Measurements from ENCODE around the gene CEP83.
"Not testable (repeated sequence)": the region's sequence is repeated elsewhere in the genome, so short reads cannot be mapped to it uniquely, and the experiment has no call there.

CEP83 gene

DNA sequence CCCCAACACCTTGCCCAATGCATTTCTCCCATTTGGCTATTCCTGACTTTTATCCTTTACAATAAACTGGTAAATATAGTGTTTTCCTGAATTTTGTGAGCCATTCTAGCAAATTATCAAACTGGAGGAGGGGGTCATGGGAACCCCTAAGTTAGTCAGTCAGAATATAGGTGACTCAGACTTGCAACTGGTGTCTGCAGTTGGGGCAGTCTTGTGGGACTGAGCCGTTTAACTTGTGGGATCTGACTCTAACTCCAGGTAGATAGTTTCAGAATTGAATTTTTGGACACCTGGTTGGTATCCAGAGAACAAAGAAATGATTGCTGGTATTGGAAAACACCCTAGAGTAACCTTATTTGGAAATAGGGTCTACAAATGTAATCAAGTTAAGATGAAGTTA is 133.4 kb downstream of the CEP83 start:
- H3K27me3 ChIP-seq (ENCODE audit: insufficient read depth, insufficient read length), result no peaks in the 10 kb centered on the region
- no peaks in the 10 kb centered on the region for H3K4me1 ChIP-seq (ENCODE audit: insufficient read depth, insufficient read length)
- TF ChIP-seq ZNF274 (IDR thresholded peaks at IDR 0.05; ENCODE audit: low read depth, low read length), result no peak
- TF ChIP-seq SUZ12 (IDR thresholded peaks at IDR 0.05; ENCODE audit: extremely low read depth, insufficient read depth, insufficient read length), result no peak
- no peak for TF ChIP-seq YY1 (IDR thresholded peaks at IDR 0.05; ENCODE audit: insufficient read depth, insufficient read length)
- DNase-seq (ENCODE audit: low read depth, low spot score), result no peak
- peaks cover 45% of the 10 kb centered on the region for H3K36me3 ChIP-seq (ENCODE audit: insufficient read depth, insufficient read length, low read length)
- H3K9me3 ChIP-seq (ENCODE audit: insufficient read depth, low read length), result peaks cover 21% of the 10 kb centered on the region
- H3K9ac ChIP-seq (ENCODE audit: insufficient read length, low read depth), result no peak overlapping the region
- H3K4me3 ChIP-seq (ENCODE audit: insufficient read length, low read depth), result no peak overlapping the region

DNA sequence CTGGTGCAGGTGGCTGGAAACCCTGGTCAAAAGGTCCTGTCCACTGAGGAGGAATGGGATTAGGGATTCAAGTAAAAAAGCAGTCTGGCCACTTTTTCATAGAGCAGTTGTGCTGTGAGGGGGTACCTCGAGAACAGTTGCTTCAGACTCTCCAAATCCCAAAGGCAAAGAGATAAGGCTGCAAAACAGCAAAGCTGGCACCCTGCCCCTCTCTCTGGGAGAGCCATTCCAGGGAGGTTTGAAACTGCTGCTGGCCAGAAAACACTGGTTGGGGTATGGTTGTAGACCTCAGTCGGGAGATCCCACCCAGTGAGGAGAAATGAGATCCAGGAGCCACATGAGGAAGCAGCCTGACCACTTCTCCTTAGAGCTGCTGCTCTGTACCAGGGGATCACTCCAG is 137.3 kb downstream of the CEP83 start:
- Histone ChIP-seq H3K4me1 (ENCODE audit: insufficient read depth, insufficient read length) (no peaks in the 10 kb centered on the region), H3K27me3 (ENCODE audit: insufficient read depth, insufficient read length) (no peaks in the 10 kb centered on the region), H3K9me3 (ENCODE audit: insufficient read depth, low read length) (peaks cover 41% of the 10 kb centered on the region), H3K36me3 (ENCODE audit: insufficient read depth, insufficient read length, low read length) (peaks cover 37% of the 10 kb centered on the region), H3K9ac (ENCODE audit: insufficient read length, low read depth) (no peak overlapping the region), H3K4me3 (ENCODE audit: insufficient read length, low read depth) (no peak overlapping the region)
- TF ChIP-seq YY1 (IDR thresholded peaks at IDR 0.05; ENCODE audit: insufficient read depth, insufficient read length) (no peak), ZNF274 (IDR thresholded peaks at IDR 0.05; ENCODE audit: low read depth, low read length) (no peak), SUZ12 (IDR thresholded peaks at IDR 0.05; ENCODE audit: extremely low read depth, insufficient read depth, insufficient read length) (no peak)
- DNase-seq (ENCODE audit: low read depth, low spot score), result no peak

DNA sequence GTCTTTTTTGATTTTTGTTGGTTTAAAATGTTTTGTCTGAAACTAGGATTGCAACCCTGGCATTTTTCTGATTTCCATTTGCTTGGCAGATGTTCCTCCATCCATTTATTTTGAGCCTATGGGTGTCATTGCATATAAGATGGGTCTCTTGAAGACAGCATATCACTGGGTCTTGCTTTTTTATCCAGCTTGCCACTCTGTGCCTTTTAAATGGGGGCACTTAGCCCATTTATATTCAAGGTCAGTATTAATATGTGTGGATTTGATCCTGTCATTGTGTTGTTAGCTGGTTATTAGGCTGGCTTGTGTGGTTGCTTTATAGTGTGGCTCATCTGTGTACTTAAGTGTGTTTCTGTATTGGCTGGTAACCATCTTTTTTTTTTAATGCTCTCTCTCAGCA is 139.6 kb downstream of the CEP83 start:
- Histone ChIP-seq H3K4me1 (ENCODE audit: insufficient read depth, insufficient read length) (no peaks in the 10 kb centered on the region), H3K4me3 (ENCODE audit: insufficient read length, low read depth) (no peak overlapping the region), H3K9ac (ENCODE audit: insufficient read length, low read depth) (no peak overlapping the region), H3K9me3 (ENCODE audit: insufficient read depth, low read length) (peaks cover 41% of the 10 kb centered on the region), H3K27me3 (ENCODE audit: insufficient read depth, insufficient read length) (no peaks in the 10 kb centered on the region), H3K36me3 (ENCODE audit: insufficient read depth, insufficient read length, low read length) (peaks cover 29% of the 10 kb centered on the region)
- no peak for DNase-seq (ENCODE audit: low read depth, low spot score)
- no peak for TF ChIP-seq SUZ12 (IDR thresholded peaks at IDR 0.05; ENCODE audit: extremely low read depth, insufficient read depth, insufficient read length)
- TF ChIP-seq YY1 (IDR thresholded peaks at IDR 0.05; ENCODE audit: insufficient read depth, insufficient read length), result no peak
- no peak for TF ChIP-seq ZNF274 (IDR thresholded peaks at IDR 0.05; ENCODE audit: low read depth, low read length)

DNA sequence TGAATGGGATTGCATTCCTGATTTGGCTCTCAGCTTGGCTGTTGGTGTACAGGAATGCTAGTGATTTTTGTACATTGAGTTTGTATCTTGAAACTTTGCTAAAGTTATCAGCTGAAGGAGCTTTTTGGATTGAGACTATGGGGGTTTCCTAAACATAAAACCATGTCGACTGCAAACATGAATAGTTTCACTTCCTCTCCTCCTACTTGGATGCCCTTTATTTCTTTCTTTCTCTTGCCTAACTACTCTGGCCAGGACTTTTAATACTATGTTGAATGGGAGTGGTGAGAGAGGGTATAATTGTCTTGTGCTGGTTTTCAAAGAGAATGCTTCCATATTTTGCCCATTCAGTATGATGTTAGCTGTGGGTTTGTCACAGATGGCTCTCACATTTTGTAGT is 141.5 kb downstream of the CEP83 start:
- Histone ChIP-seq H3K36me3 (ENCODE audit: insufficient read depth, insufficient read length, low read length) (peaks cover 25% of the 10 kb centered on the region), H3K4me1 (ENCODE audit: insufficient read depth, insufficient read length) (no peaks in the 10 kb centered on the region), H3K9ac (ENCODE audit: insufficient read length, low read depth) (no peak overlapping the region), H3K27me3 (ENCODE audit: insufficient read depth, insufficient read length) (no peaks in the 10 kb centered on the region), H3K4me3 (ENCODE audit: insufficient read length, low read depth) (no peak overlapping the region), H3K9me3 (ENCODE audit: insufficient read depth, low read length) (peaks cover 40% of the 10 kb centered on the region)
- DNase-seq (ENCODE audit: low read depth, low spot score), result no peak
- TF ChIP-seq YY1 (IDR thresholded peaks at IDR 0.05; ENCODE audit: insufficient read depth, insufficient read length) (no peak), SUZ12 (IDR thresholded peaks at IDR 0.05; ENCODE audit: extremely low read depth, insufficient read depth, insufficient read length) (no peak), ZNF274 (IDR thresholded peaks at IDR 0.05; ENCODE audit: low read depth, low read length) (no peak)

DNA sequence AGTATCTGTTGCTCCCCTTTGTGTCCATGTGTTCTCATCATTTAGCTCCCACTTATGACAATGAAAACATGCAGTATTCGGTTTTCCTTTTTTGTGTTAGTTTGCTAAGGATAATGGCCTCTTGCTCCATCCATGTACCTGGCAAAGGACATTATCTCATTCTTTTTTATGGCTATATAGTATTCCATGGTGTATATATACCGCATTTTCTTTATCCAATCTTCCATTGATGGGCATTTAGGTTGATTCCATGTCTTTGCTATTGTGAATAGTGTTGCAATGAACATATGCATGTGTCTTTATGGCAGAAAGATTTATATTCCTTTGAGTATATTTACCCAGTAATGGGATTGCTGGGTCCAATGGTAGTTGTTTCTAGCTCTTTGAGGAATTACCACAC is 143.1 kb downstream of the CEP83 start:
- H3K9ac ChIP-seq (ENCODE audit: insufficient read length, low read depth); H3K4me1 ChIP-seq (ENCODE audit: insufficient read depth, insufficient read length); H3K4me3 ChIP-seq (ENCODE audit: insufficient read length, low read depth); H3K27me3 ChIP-seq (ENCODE audit: insufficient read depth, insufficient read length); DNase-seq (ENCODE audit: low read depth, low spot score): not testable (repeated sequence)
- Histone ChIP-seq H3K9me3 (ENCODE audit: insufficient read depth, low read length) (peaks cover 24% of the 10 kb centered on the region), H3K36me3 (ENCODE audit: insufficient read depth, insufficient read length, low read length) (peaks cover 14% of the 10 kb centered on the region)

DNA sequence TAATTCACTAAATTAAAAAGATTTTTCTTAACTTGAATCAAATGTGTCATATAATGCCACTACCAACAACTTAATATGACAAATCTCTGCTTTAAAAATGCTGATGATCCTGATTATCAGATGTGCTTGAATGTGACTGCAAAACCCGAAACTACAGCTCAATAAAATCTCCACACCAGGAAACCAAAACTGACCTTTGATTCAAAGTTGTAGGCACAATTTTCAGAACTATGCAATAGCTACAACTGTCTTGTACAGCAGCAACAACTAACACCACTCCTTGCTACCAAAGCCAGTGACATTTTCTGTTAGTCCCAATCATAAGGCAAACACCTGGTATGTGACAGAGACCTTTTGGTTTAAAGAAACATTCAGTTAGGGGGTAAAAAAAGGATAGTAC is 147.3 kb downstream of the CEP83 start:
- no peaks in the 10 kb centered on the region for H3K27me3 ChIP-seq (ENCODE audit: insufficient read depth, insufficient read length)
- H3K9me3 ChIP-seq (ENCODE audit: insufficient read depth, low read length), result no peaks in the 10 kb centered on the region
- H3K4me1 ChIP-seq (ENCODE audit: insufficient read depth, insufficient read length), result no peaks in the 10 kb centered on the region
- H3K9ac ChIP-seq (ENCODE audit: insufficient read length, low read depth), result no peak overlapping the region
- H3K4me3 ChIP-seq (ENCODE audit: insufficient read length, low read depth), result no peak overlapping the region
- TF ChIP-seq SUZ12 (IDR thresholded peaks at IDR 0.05; ENCODE audit: extremely low read depth, insufficient read depth, insufficient read length) (no peak), YY1 (IDR thresholded peaks at IDR 0.05; ENCODE audit: insufficient read depth, insufficient read length) (no peak), ZNF274 (IDR thresholded peaks at IDR 0.05; ENCODE audit: low read depth, low read length) (no peak)
- DNase-seq (ENCODE audit: low read depth, low spot score), result no peak
- peaks cover 28% of the 10 kb centered on the region for H3K36me3 ChIP-seq (ENCODE audit: insufficient read depth, insufficient read length, low read length)

DNA sequence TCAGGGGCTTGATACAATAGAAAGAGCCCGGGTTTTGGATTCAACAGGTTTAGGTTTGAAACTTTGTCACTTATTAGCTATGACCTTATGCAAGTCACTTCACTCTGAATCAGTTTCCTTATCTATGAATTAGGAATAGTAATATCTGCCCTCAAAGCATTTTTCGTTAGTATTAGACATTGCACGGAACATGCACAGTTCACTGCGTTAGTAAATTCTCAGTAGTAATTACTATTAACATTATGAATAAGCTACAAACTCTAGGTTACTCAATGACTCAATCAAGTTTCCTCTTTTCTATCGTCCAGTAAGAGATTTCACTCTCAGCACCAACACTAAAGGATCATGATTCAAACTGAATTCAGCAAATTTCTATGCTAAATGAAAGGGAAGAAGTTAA is 150.3 kb downstream of the CEP83 start:
- Histone ChIP-seq H3K9me3 (ENCODE audit: insufficient read depth, low read length) (no peaks in the 10 kb centered on the region), H3K4me3 (ENCODE audit: insufficient read length, low read depth) (no peak overlapping the region), H3K9ac (ENCODE audit: insufficient read length, low read depth) (no peak overlapping the region), H3K4me1 (ENCODE audit: insufficient read depth, insufficient read length) (peaks cover 3% of the 10 kb centered on the region), H3K36me3 (ENCODE audit: insufficient read depth, insufficient read length, low read length) (peaks cover 37% of the 10 kb centered on the region), H3K27me3 (ENCODE audit: insufficient read depth, insufficient read length) (no peaks in the 10 kb centered on the region)
- DNase-seq (ENCODE audit: low read depth, low spot score), result no peak
- TF ChIP-seq ZNF274 (IDR thresholded peaks at IDR 0.05; ENCODE audit: low read depth, low read length) (no peak), SUZ12 (IDR thresholded peaks at IDR 0.05; ENCODE audit: extremely low read depth, insufficient read depth, insufficient read length) (no peak), YY1 (IDR thresholded peaks at IDR 0.05; ENCODE audit: insufficient read depth, insufficient read length) (no peak)

DNA sequence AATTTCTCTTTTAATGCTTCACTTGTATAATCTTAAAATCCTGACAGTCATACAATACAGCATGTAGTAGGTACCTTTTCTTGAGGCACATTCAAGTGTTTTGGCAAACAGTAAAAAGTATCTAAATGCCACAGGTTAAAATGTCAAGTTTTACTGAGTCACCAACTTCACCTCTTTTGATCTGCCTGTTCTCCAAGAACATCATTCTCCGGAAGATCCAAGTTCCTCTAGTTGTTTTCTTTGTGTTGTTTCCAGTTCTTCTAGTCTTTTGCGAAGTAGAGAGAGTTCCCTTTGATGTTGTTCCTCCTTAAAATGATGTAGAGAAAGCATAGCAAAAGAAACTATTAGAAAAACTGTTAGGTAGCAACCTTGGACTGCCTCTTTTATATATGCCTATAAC is 151.1 kb downstream of the CEP83 start:
- no peak for TF ChIP-seq ZNF274 (IDR thresholded peaks at IDR 0.05; ENCODE audit: low read depth, low read length)
- TF ChIP-seq YY1 (IDR thresholded peaks at IDR 0.05; ENCODE audit: insufficient read depth, insufficient read length), result no peak
- TF ChIP-seq SUZ12 (IDR thresholded peaks at IDR 0.05; ENCODE audit: extremely low read depth, insufficient read depth, insufficient read length), result no peak
- H3K36me3 ChIP-seq (ENCODE audit: insufficient read depth, insufficient read length, low read length), result peaks cover 37% of the 10 kb centered on the region
- no peak overlapping the region for H3K9ac ChIP-seq (ENCODE audit: insufficient read length, low read depth)
- no peaks in the 10 kb centered on the region for H3K9me3 ChIP-seq (ENCODE audit: insufficient read depth, low read length)
- DNase-seq (ENCODE audit: low read depth, low spot score), result no peak
- H3K27me3 ChIP-seq (ENCODE audit: insufficient read depth, insufficient read length), result no peaks in the 10 kb centered on the region
- no peak overlapping the region for H3K4me3 ChIP-seq (ENCODE audit: insufficient read length, low read depth)
- peaks cover 7% of the 10 kb centered on the region for H3K4me1 ChIP-seq (ENCODE audit: insufficient read depth, insufficient read length)
